HG03175 (cell line): ENCODE results near the gene TMEM25.
"Not testable (repeated sequence)": the region's sequence is repeated elsewhere in the genome, so short reads cannot be mapped to it uniquely, and the experiment has no call there.

ENCODE experiments used
- ATAC-seq: cut with Tn5 transposase; IDR thresholded peaks from one replicate; pipeline ENCODE4 v1.9.1; 2021; ENCODE audit warnings: mild to moderate bottlenecking, moderate library complexity; ENCODE audit not compliant: unreplicated experiment

Gene TMEM25

DNA sequence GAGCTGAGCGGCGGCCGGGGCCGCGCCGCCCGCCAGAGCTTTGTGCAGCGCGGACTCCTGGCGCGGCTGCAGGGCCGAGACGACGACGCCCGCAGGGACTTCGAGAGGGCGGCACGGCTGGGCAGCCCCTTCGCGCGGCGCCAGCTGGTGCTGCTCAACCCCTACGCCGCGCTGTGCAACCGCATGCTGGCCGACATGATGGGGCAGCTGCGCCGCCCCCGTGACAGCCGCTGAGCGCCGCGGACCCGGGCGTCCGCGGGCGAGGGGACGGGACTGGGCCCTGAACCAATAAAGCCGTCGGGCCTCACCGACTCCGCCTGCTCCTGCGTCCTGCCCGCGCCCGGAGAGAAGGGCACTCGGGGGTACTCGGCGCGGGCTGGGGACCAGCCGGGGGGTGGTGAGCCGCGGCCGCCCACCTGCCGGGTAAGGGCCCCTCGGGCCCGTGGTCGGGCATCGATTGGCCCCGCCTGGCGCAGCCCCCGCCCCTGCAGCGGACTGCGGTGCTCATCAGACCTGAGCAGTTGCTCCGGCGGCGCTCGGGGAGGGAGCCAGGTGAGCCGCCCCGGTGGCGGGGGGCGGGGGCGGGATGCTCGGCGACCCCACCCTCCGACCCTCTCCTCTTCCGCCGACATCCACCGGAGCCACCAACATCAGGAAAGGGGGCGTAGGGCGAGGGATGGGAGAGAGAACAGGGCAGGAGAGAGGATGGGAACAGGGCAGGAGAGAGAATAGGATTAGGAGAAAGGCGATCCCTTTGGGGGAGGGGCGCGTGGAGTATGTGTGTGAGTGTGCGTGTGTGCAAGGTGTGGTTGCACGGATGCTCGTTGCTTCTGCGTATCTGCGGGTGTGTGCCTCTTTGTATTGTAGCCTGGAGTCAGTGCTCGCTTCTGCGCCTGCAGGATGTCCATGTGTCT is at the start of gene TMEM25:
Gene TMEM25 (plus strand): TSS at position 510 of the 914 bp plus-strand sequence. CDS start 610 bp downstream, outside the sequence.
- peak; percentile 68 for ATAC-seq

DNA sequence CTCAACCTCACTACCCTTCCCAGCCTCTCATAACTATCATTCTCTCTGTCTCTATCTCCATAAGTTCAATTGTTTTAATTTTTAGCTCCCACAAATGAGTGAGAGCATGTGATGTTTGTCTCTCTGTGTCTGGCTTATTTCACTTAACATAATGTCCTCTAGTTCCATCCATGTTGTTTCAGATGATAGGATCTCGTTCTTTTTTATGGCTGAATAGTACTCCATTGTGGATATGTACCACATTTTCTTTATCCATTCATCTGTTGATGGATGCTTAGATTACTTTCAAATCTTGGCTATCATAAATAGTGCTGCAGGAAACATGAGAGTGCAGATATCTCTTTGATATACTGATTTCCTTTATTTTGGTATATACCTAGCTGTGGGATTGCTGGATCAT is 49.8 kb upstream of the TMEM25 start:
- not testable (repeated sequence) for ATAC-seq

DNA sequence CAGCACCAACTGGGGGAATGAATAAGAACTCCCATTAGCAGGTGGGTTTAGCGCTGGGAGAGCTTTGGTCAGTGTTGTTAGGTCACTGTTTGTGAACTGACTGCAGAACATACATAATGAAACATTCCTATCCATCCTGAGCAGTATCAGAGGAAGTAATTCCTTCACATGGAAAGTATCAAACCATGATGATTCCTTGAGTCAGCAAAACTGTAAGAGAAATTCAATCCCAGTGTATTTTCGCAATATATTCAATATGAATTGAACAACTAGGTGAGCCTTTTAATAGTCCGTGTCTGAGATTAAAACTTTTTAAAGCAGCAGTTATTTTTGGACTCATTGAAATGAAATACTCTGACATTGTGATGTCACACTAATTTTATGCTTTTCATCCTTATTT is 46.6 kb upstream of the TMEM25 start:
- ATAC-seq = no peak

DNA sequence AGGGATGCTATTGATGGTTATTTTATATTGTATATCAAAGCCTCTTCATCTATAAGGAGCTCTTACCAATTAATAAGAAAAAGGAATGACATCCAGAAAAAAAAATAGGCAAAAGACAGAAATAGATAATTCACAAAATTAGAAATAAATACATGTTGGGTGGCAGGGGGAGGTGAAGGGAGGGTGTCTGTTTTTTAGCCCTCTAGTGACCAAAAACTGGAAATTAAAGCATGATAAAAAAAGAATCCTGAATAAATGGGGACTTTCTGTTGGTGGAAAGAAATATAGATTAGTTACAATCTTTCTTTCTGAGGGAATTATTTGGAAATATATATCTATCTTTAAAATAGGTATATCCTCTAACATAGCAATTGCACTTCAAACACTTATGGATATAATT is 45.7 kb upstream of the TMEM25 start:
- no peak for ATAC-seq

DNA sequence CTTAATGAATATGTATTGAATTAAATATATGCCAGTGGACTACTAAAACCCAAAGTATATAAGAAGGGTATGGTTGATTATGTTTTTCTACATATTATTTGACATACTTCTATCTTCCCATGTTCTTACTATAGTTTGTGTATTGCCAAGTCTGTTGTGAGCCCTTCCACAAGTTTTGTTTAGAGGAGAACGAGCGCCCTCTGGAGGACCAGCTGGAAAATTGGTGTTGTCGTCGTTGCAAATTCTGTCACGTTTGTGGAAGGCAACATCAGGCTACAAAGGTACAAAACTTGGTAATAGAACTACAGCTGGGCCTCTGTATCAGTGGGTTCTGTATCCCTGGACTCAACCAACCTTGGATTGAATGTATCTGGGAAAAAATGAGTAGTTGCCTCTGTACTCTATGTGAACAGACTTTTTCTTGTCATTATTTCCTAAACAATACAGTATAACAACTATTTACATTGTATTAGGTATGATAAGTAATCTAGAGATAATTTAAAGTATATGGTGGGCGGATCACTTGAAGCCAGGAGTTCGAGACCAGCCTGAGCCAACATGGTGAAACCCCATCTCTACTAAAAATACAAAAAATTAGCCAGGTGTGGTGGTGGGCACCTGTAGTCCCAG is 42.4 kb upstream of the TMEM25 start:
- no peak for ATAC-seq

DNA sequence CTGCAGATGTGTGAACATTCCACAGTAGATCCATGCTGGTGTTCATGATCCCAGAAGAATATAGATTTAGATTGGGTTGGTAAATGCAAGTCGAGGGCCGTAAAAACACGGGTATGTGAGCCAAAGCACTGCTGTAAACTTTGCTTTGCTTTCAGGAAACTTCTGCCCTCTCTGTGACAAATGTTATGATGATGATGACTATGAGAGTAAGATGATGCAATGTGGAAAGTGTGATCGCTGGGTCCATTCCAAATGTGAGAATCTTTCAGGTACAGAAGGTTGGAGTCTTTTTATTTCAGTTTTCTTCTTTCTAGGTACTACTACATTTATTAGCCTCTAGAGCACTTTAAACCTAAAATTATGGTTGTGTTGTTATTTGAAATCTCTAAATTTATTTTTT is 40.0 kb upstream of the TMEM25 start:
- ATAC-seq = no peak

DNA sequence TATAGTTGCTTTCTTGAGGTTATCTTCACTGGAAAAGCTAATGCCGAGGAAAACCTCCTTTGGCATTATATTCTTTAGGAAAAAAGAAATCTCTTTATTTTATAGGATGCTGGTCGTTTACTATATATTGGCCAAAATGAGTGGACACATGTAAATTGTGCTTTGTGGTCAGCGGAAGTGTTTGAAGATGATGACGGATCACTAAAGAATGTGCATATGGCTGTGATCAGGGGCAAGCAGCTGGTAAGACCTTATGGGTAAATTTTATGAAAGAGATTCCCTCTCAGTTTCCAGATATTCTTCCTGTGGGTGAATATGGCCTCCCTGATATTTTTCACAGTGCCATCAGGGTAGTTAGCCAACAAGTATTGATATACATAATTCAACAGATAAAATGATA is 33.2 kb upstream of the TMEM25 start:
- no peak for ATAC-seq

DNA sequence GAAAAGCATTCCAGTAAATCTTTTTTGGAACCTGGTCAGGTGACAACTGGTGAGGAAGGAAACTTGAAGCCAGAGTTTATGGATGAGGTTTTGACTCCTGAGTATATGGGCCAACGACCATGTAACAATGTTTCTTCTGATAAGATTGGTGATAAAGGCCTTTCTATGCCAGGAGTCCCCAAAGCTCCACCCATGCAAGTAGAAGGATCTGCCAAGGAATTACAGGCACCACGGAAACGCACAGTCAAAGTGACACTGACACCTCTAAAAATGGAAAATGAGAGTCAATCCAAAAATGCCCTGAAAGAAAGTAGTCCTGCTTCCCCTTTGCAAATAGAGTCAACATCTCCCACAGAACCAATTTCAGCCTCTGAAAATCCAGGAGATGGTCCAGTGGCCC is 27.8 kb upstream of the TMEM25 start:
- ATAC-seq = no peak

DNA sequence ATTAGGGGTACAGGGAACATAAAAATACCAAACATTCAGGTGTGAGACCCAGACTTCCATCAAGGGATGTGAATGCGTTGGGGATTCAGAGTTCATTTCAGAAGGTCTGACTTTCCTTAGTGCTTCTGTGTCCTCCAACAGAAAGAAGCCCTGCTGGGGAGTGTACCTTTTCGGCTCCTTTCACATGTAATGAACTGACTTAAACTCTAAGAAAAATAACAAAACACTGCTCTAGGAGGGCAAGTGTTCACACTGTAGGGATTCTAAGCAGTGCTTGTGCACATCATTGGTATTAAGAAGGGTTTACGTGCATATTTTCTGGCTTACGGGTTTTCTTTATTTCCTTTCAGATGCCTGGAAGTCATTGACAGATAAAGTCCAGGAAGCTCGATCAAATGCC is 19.4 kb upstream of the TMEM25 start:
- no peak for ATAC-seq

DNA sequence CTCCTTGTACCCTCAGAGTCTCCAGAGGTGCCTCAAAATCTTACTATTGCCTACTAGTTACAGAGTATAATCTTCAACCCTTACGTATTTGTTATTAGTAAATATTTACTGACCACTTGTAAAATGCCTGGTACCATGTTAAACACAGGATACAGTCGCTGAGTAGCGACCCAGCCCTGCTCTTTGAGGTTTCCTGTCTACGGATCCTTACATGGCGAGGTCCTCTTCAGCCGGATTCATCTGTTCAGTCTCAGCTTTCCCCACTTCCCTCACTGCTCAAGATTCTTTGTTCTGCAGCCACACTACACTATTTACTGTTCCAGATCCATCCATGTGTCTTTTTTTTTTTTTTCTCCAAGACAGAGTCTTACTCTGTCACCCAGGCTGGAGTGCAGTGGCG is 16.9 kb upstream of the TMEM25 start:
- ATAC-seq = no peak

DNA sequence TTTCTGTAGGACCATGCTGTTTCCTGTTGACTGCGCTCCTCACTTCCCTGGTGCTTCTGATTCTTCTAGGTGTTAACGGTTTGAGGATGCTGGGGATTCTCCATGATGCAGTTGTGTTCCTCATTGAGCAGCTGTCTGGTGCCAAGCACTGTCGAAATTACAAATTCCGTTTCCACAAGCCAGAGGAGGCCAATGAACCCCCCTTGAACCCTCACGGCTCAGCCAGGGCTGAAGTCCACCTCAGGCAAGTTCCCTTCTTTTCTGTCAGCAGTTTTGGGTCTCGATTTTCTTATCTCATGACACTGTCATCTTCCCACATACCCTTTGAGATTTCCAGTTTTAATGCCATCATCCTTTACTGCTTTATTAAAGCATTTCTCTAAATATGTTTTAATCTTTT is 11.4 kb upstream of the TMEM25 start:
- ATAC-seq = no peak

DNA sequence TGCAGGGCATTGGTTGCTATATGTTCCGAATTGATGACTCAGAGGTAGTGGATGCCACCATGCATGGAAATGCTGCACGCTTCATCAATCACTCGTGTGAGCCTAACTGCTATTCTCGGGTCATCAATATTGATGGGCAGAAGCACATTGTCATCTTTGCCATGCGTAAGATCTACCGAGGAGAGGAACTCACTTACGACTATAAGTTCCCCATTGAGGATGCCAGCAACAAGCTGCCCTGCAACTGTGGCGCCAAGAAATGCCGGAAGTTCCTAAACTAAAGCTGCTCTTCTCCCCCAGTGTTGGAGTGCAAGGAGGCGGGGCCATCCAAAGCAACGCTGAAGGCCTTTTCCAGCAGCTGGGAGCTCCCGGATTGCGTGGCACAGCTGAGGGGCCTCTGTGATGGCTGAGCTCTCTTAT is 9.1 kb upstream of the TMEM25 start:
- ATAC-seq = peak; percentile 84

DNA sequence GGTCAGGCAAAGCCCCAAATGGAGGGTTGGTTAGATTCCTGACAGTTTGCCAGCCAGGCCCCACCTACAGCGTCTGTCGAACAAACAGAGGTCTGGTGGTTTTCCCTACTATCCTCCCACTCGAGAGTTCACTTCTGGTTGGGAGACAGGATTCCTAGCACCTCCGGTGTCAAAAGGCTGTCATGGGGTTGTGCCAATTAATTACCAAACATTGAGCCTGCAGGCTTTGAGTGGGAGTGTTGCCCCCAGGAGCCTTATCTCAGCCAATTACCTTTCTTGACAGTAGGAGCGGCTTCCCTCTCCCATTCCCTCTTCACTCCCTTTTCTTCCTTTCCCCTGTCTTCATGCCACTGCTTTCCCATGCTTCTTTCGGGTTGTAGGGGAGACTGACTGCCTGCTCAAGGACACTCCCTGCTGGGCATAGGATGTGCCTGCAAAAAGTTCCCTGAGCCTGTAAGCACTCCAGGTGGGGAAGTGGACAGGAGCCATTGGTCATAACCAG is 8.4 kb upstream of the TMEM25 start:
- ATAC-seq = no peak

DNA sequence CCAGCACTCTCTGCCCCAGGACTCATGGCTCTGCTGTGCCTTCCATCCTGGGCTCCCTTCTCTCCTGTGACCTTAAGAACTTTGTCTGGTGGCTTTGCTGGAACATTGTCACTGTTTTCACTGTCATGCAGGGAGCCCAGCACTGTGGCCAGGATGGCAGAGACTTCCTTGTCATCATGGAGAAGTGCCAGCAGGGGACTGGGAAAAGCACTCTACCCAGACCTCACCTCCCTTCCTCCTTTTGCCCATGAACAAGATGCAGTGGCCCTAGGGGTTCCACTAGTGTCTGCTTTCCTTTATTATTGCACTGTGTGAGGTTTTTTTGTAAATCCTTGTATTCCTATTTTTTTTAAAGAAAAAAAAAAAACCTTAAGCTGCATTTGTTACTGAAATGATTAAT is 6.6 kb upstream of the TMEM25 start:
- no peak for ATAC-seq

DNA sequence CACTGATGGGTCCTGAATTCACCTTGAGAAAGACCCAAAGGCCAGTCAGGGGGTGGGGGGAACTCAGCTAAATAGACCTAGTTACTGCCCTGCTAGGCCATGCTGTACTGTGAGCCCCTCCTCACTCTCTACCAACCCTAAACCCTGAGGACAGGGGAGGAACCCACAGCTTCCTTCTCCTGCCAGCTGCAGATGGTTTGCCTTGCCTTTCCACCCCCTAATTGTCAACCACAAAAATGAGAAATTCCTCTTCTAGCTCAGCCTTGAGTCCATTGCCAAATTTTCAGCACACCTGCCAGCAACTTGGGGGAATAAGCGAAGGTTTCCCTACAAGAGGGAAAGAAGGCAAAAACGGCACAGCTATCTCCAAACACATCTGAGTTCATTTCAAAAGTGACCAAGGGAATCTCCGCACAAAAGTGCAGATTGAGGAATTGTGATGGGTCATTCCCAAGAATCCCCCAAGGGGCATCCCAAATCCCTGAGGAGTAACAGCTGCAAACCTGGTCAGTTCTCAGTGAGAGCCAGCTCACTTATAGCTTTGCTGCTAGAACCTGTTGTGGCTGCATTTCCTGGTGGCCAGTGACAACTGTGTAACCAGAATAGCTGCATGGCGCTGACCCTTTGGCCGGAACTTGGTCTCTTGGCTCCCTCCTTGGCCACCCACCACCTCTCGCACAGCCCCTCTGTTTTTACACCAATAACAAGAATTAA is 6.1 kb upstream of the TMEM25 start:
- ATAC-seq = no peak

DNA sequence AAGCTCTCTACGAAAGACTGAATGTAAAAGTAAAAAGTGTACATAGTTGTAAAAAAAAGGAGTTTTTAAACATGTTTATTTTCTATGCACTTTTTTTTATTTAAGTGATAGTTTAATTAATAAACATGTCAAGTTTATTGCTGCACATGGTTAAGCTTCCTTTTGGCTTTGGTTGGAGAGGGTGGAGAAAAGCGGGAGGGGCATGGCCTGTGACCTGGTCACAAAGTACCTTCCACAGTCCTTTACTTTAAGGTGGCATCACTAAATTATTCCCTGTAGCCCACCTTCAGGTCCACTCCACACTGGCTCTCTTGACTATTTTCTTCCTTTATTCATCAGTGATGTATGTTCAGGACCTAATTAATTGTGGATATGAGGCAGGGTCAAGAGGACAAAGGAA is 4.3 kb upstream of the TMEM25 start:
- no peak for ATAC-seq

DNA sequence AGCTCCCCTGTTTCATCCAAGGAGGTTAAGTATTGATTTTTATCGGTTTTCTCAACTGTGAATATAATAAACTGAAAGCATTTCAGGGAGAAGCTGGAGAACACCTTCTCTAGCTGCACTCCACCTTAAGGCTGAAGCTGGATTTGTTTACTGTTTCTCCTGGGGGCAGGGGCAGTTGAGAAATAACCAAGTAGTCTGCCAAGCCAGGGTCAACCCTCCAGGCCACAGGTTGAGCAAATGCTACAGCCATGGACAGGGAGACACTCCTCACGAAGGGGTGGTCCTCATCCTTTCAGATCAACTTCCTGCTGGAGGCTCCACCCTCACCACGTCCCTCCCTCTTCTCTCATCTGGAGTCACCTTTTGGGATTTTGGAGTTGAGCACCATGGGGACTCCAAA is 3.9 kb upstream of the TMEM25 start, which contains the start of gene TTC36:
Gene TTC36 (plus strand): TSS at position 366 of the 400 bp plus-strand sequence. CDS start 21 bp downstream, at position 387.
- ATAC-seq = no peak

DNA sequence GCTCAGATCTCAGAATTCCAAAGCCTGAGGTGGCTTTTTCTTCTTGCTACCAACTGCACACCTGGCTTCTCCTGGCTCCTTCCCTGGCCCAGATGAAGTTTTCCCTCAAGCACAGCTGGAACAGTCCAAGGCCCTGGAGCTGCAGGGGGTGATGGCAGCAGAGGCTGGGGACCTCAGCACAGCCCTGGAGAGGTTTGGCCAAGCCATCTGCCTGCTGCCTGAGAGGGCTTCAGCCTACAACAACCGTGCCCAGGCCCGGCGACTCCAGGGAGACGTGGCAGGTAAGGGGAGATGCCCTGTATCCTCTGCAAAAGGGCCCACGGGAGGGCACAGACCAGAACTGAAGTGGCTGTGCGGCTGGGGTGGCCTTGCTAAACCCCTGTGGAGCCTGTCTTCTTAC is 2.5 kb upstream of the TMEM25 start:
- no peak for ATAC-seq

DNA sequence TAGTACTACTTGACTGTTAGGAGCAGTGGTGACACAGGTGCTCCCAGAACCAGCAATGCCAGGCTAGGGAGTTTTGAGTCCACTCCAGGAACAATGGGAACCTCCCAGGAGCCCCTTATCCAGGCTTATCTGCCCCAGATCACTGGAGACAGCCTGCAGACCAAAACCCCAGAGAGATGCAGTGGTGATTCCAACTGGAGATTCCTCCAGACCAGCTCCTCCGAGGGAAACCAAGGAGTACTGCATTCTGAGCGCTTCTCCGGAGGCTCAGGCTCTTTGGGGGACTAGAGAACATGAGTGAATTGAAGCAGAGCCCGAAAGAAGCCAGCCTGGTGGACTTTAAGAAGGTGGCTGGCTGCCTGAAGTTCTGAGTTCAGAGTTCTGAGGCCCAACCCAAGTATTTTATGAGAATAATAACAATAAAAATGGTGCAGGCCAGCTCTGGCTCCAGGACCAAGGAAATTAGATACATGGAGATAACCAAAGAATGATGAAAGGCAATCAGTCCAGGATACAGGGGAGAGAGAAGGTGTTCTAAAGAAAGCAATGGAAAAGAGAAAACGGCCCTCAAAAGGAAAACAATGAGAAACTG is 1.3 kb upstream of the TMEM25 start:
- ATAC-seq = no peak

DNA sequence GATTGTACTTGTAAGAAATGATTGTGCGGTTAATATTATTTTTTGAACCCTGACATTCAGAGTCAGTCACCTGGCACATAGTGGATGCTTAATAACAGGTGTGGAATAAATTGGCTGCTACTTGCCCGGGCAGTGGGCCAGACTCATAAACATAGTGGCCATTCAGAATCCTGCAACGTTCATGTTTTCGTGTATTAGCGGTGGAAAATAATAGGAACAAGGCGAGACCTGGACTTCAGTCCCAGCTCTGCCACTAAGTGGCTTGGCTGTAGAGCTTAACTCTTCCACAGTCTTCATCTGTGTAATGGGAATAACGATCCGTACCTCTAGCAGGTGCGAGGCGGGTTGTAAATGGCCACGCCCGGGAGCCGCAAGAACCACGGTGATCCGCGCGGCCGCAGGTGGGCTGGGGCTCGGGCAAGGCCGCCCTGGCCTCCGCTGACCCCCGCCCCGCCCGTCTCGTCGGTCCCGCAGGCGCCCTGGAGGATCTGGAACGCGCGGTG is 761 bp upstream of the TMEM25 start:
- no peak for ATAC-seq

DNA sequence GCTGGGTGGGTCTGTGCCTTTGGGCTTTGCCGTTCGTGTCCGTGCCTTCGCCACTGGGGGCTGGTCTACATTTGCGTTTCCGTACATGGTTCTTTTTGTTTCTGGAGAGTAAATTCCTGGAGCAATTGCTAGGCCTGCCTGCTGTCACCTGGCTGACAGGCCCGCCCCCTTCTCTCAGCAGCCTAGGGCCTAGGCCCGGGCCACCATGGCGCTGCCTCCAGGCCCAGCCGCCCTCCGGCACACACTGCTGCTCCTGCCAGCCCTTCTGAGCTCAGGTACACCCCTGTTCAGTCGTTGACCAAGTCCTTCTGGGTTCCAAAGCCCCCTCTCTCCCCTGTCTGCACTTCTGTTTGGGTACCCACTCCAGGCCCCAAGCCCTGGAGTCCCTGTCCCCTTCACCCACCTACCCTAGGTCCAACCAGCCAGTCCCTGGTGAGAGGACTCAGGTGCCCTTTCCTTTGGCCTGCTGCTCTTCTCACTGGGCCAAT is 649 bp downstream of the TMEM25 start:
- ATAC-seq = no peak
